H1 (cell line): ENCODE results near the gene SNRPB2. TPM values are rescaled to one million over a fixed set of nuclear protein-coding genes. Genes with fewer than 3 reads are reported as not detected.

Source experiments
- polyA plus RNA-seq, 7 experiments: library from polyadenylated mRNA; depleted of rRNA in 3 of 7; stranded (reverse) in 5 of 7; unstranded in 2 of 7; fragments of >200 nt in 5 of 7; fragments of 200-250 nt in 2 of 7; gene quantifications; 1 replicate in 5 of 7; 2 replicates in 1 of 7; 4 replicates in 1 of 7; pipeline versions ENCODE4 v1.2.1 to v1.2.3, GENCODE V29; 2011 to 2013; ENCODE audit warnings: missing spikeins in 2 of 7, mixed read lengths in 2 of 7
- small RNA-seq: library from polyadenylated mRNA; stranded (forward); fragments of <200 nt; extraction: miRNeasy Mini kit (QIAGEN cat#:217004); gene quantifications from one replicate; pipeline ENCODE3, GENCODE V24; 2013; ENCODE audit not compliant: insufficient read depth
- total RNA-seq: library from RNA; stranded (reverse); fragmentation: NEBNext Ultra II Directional; extraction: Animal tissue kit (Norgen Biotek cat#: 25700); gene quantifications from 2 replicates; pipeline ENCODE4 v1.2.1, GENCODE V29; 2021

SNRPB2 gene
- total and polyA plus RNA-seq, 2 of the 8 experiments (the other 6 are each of a cell fraction or from before 2014, with no cell fraction given): 49.4 to 102 TPM

Small RNA genes within 50 kb of the gene (small RNA-seq; reads per million reads assigned to genes)
- gene AL135938.1: not detected

Other genes with a start within 250 kb of the SNRPB2 start
- 9.2 TPM in 2 replicates for gene KIF16B, start 156.6 kb upstream of the SNRPB2 start, total RNA-seq
- gene KIF16B, start 156.6 kb upstream of the SNRPB2 start, polyA plus RNA-seq (2011; rRNA removed): 2.6 and 3.0 TPM in 2 replicates
- gene OTOR, start 18.3 kb downstream of the SNRPB2 start, total RNA-seq: not detected in 2 replicates
- not detected in 2 replicates for gene OTOR, start 18.3 kb downstream of the SNRPB2 start, polyA plus RNA-seq (2011; rRNA removed)